Keratinocyte (primary cell): Measurements from ENCODE around the gene RPL35A.

Experiments used
- EZH2 ChIP-seq: IDR thresholded peaks from one replicate; pipeline ENCODE4 v1.6.1; 2012; ENCODE audit warnings: inconsistent platforms, mild to moderate bottlenecking, low read length, moderate library complexity
- TF ChIP-seq, protein P1 (sequence below), 3 experiments: IDR thresholded peaks in 1 of 3; conservative IDR thresholded peaks in 1 of 3; optimal IDR thresholded peaks in 1 of 3; 2 replicates in 2 of 3; 3 replicates in 1 of 3; pipeline versions ENCODE3 to v1.5.1; 2011; ENCODE audit warnings: low read length in 3 of 3, mild to moderate bottlenecking in 3 of 3, moderate library complexity in 2 of 3, control low read depth in 1 of 3, inconsistent platforms in 1 of 3; ENCODE audit not compliant: insufficient read depth in 2 of 3; ENCODE audit errors: extremely low read depth in 1 of 3

DNA sequence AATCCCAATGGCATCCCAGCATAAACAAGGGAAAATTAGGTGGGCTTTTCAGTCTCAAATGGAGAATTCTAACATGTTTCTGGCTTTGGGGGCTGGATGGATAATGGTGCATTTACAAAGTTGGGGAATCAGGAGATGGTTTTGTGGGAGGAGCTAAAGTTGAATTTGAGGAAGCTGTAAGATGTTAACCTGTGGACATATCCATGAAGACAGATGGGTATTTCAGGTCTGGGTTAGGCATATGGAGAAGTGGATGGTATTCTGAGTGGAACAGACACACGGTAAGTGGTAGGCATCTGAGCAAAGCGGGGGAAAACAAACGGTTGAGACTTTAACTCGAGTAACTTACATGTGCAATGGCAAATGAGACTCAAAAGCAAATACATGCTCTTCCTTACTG is 8.4 kb downstream of the RPL35A start:
- TF ChIP-seq, protein P1, sequence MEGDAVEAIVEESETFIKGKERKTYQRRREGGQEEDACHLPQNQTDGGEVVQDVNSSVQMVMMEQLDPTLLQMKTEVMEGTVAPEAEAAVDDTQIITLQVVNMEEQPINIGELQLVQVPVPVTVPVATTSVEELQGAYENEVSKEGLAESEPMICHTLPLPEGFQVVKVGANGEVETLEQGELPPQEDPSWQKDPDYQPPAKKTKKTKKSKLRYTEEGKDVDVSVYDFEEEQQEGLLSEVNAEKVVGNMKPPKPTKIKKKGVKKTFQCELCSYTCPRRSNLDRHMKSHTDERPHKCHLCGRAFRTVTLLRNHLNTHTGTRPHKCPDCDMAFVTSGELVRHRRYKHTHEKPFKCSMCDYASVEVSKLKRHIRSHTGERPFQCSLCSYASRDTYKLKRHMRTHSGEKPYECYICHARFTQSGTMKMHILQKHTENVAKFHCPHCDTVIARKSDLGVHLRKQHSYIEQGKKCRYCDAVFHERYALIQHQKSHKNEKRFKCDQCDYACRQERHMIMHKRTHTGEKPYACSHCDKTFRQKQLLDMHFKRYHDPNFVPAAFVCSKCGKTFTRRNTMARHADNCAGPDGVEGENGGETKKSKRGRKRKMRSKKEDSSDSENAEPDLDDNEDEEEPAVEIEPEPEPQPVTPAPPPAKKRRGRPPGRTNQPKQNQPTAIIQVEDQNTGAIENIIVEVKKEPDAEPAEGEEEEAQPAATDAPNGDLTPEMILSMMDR (optimal IDR thresholded peaks at IDR 0.05 in 1 of 3, IDR thresholded peaks at IDR 0.05 in 1 of 3, conservative IDR thresholded peaks at IDR 0.05 in 1 of 3; ENCODE audit: extremely low read depth in 1 of 3, insufficient read depth in 2 of 3, low read length in 3 of 3): no peak
- TF ChIP-seq EZH2: no peak
